Measurements from ENCODE around the gene PPIA. TPM values are rescaled to one million over a fixed set of nuclear protein-coding genes. Genes with fewer than 3 reads are reported as not detected.
A peak's percentile ranks its signal among the peaks of the same experiment; 100 is the strongest.
"Not testable (repeated sequence)": the region's sequence is repeated elsewhere in the genome, so short reads cannot be mapped to it uniquely, and the experiment has no call there.

PPIA gene
- total RNA-seq, 1 donor from 2014 or later: 2,394 TPM

DNA sequence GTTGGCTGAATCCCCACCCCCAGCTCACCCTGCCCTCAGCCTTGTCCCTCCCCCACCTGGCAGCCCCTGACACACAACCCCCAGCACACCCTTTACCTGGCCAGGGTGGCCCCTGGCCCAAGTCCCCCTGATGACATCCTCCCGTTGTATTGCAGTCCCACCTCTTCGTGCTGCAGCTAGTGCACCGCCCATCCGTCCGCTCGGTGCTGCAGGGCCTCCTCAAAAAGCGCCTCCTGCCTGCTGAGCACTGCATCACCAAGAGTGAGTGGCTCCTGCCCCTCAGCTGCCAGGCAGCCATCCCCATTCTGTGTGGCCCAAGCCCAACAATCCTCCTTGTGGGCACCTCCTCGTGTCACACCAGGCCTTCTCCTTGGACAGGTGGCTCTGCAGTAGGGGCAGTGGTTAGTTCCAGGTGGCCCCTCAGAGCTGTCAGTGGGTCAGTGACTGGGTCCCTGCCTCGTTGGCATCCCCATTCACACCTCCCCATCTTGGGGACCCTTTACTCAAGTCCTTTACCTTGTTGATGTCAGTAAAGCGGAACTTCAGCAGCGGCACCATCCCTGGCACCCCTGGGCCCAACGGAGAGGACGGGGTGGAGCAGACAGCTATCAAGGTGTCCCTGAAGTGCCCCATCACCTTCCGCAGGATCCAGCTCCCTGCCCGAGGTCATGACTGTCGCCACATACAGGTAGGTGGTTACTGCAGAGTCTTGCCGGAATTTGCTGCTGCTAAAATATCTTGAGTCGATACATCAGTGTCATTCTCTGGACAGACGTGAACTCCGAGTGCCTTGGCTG, 33.6 kb upstream of the PPIA start:
- DNase-seq (ENCODE audit: low read depth): no peak

DNA sequence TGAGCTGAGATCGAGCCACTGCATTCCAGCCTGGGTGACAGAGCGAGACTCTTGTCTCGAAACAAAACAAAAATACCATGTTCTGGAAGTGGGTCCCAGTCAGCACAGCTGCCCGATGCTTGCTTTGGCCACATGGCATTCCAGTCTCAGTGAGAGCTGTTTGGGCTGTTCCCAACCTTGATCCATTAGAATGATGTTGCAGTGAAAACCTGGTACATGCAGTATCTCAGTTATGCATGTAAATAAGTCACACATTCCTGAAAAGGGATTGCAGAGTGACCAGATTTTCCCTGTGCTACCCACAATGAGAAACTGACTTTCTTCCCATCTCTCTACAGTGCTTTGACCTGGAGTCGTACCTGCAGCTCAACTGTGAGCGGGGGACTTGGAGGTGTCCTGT, 32.4 kb upstream of the PPIA start:
- no peak for DNase-seq (ENCODE audit: low read depth)

DNA sequence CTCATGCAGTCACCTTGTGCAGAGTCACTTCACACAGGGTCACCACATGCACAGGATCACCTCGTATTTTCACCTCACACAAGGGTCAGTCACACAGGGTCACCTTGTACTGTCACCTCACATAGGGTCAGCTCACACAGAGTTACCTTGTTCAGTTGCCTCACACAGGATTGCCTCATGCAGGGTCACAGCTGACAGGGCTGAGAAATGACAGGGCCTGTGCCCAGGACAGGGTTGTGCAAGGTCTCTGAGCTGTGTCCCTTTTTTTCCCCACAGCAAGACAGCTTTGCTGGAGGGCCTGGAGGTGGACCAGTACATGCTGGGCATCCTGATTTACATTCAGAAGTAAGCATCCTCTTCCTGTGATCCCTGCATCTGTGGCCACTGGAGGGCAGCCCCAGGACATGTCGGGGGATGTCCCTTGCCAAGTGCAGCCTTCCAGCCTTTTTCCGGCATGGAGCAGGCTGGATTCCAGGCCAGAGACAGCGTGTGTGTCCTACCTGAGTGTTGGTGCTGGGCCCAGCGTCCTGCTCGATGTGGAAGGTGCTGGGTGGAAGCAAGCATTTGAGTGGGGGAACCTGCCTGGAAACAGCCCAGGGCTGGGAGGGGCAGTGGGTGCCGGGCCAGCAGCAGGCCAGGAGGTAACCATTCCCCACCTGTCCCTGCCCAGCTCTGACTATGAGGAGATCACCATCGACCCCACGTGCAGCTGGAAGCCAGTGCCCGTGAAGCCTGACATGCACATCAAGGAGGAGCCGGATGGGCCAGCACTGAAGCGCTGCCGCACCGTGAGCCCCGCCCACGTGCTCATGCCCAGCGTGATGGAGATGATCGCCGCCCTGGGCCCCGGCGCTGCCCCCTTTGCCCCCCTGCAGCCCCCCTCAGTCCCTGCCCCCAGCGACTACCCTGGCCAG, 31.6 kb upstream of the PPIA start:
- no peak for DNase-seq (ENCODE audit: low read depth)

DNA sequence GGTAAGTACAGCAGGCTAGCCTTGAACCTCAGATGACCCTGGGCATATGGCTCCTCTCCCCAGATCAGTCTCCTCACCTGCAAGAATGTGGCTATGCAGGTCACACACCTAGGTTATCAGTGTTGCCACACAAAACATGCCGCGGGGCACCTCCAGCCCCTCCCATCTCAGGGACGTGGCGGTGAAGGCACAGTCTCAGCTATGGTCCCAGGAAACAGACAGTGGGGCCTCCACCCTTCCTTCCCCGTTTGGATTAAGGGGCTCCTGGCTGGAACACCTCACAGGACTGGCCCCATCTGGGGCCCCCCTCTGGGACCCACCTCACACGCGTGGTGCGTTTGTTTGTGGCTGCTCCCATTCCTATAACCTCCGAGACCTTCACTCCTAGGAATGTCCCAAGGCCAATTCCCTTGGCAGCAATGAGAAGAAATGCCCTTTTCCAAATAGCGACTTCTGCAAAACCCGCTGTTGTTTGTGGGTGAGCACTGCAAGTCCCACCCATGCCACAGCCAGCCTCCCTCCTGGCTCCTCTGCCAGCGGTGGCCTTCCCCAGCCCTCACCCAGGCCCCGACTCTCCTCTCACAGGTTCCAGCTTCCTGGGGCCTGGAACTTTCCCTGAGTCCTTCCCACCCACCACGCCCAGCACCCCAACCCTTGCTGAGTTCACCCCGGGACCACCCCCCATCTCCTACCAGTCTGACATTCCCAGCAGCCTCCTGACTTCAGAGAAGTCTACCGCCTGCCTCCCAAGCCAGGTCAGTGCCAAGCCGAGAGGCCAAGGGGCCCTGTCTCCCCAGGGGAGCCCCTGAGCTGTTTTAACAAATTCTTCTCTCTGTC, 30.7 kb upstream of the PPIA start:
- DNase-seq (ENCODE audit: low read depth): no peak

- DNase-seq (ENCODE audit: low read depth): no peak
Observed at GRCh38 chr7:44766416-44766801, 30.1 kb upstream of the PPIA start.

DNA sequence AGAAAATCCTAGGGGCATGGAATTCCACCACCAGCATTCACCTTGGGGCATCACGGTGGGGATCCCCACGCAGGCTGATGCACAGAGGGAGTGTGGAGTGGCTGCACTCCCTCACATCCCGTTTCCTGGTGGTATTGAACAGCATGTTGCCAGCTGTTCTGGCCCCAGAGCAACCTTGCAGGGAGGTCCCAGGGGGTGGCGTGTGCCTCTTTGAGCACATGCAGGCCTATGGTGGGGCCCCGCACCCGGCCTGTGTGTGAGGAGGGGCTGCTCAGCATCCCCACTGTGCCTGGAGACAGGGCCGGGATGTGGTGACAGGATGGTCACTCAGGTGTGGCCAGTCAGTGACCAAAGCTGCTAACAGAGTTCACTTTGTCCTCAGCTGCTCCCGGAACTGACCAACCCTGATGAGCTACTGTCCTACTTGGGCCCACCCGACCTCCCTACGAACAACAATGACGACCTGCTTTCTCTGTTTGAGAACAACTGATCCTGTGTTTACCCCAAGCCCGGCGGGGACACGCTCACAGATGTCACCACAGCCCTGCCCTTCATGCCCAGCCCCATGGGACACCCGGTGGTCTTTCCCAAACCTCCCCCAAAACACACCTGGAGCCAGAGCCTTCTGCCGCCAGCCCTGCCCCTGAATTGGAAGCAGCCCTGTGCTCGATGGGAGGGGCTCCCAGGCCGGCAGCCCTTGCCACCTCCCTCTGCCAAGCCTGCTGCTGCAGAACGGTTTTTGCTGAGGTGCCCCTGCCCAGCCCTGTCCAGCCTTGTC, 29.2 kb upstream of the PPIA start:
- no peak for DNase-seq (ENCODE audit: low read depth)

GRCh38 chr7:44767912-44768627, 28.4 kb upstream of the PPIA start:
- DNase-seq (ENCODE audit: low read depth): peak; percentile 94

- DNase-seq (ENCODE audit: low read depth): no peak
Observed at GRCh38 chr7:44768628-44769371, 27.7 kb upstream of the PPIA start.

DNA sequence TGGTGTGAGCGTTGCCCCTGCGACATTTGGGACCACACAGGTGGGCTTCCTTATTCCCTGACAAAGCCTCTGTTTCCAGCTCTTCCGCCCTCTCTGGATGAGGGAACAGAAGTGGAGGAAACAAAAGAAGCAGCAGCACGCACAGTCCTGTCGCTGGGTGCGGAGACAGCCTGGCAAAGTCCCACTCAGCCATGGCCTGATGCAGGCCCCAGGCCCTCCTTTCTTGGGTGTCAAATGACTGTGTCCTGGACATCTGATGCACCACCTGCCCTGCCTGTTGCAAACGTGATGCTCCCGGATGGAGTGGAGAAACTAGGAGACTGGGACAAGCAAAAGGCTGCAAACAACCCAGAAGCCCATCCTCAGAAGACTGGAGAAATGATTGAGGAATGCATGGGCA, 27.1 kb upstream of the PPIA start:
- no peak for DNase-seq (ENCODE audit: low read depth)

DNA sequence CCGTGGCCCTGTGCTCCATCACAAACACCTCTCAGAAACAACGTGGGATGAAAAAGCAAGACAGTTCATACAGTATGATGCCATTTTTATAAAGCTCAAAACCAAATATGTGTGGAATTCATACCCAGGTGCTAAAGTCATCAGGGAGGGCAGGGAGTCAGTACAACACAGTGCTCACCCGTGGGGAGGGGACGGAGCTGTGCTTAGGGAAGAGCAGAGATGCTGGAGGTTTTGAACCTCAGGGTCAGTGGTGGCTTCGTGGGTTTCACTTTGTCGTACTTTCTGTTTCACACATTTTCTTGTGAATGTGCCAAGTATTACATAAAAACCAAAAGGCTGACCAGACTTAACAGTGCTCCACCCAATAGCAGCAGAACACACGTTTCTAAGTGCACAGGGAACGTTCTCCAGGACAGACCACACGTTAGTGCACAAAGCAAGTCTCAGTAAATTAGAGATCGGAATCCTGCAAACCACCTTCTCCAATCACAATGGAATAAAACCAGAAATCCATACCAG, 26.6 kb upstream of the PPIA start:
- DNase-seq (ENCODE audit: low read depth): peak; percentile 60

- DNase-seq (ENCODE audit: low read depth): no peak
Observed at GRCh38 chr7:44771358-44771757, 25.1 kb upstream of the PPIA start.

DNA sequence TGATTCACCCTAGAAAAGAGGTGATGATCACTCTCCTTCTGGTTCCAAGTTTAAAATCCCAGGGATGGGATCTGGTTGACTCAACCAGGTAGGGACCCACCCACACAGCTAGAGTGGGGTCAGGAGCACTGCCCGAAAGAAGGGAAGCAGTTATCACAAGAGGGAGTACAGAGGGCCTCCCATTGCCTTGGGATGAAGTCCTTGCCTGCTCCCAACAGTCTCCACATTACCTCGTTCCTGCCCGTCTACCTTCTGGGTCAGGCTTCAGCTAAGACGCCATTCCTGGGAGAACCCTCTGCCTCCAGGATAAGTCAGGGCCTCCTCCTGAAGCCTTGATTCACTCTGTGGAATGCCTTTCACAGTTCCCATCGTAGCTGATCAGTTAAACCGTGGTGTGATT, 24.0 kb upstream of the PPIA start:
- DNase-seq (ENCODE audit: low read depth): no peak

DNA sequence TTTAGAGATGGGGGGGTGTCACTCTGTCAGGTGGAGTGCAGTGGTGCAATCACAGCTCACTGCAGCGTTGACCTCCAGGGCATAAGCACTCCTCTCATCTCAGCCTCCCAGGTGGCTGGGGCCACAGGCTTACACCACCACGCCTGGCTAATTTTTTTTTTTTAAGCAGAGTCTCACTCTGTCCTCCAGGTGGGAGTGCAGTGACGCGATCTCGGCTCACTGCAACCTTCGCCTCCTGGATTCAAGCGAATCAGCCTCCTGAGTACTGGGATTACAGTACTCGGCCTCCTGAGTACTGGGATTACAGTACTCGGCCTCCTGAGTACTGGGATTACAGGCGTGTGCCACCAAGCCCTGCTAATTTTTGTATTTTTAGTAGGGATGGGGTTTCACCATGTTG, 23.6 kb upstream of the PPIA start:
- no peak for DNase-seq (ENCODE audit: low read depth)

DNA sequence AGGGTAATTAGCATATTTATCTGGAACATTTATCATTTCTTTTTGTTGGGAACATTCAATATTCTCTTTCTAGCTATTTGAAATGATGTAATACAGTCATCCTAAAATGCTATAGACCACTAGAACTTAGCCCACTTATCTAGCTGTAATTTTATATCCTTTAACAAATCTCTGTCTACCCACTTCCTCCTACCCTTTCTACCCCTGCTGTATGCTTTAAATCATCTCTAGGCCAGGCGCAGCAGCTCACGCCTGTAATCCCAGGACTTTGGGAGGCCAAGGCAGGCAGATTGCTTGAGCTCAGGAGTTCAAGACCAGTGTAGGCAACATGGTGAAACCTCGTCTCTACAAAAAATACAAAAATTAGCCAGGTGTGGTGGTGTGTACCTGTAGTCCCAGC, 22.0 kb upstream of the PPIA start:
- DNase-seq (ENCODE audit: low read depth): not testable (repeated sequence)

DNA sequence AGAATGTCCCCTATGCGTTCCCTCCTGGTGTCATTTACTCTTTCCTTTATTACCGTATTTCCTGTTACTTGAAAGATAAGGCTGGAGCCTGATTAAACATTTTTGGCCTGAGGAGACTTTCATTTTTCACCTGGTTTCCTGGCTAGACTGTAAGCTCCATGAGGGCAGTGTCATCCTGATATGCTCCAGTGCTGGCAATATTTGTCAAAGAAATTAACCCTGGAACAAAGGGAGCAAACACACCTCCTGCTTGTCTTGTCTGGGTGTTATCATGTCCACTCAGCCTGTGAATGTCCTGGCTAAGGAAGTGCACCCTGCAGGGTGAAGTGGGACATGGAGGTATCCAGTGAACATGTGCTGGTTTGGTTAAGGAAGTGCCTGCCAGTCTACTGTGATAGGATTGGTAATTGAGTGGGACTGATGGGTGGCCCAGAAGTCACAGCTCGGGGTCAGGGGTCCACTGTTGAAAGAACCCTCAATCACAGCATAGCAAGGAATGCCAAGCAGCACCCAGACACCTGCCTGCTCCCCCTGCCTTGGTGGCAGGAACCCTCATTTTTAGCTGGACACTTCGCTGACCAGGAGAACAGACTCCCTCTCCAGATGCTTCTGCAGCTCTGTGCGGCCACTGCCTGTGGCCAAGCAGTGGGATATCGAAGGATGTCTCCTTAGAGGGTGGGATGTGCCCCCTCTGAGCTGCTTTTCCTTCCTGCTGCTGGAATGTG, 20.9 kb upstream of the PPIA start:
- no peak for DNase-seq (ENCODE audit: low read depth)

DNA sequence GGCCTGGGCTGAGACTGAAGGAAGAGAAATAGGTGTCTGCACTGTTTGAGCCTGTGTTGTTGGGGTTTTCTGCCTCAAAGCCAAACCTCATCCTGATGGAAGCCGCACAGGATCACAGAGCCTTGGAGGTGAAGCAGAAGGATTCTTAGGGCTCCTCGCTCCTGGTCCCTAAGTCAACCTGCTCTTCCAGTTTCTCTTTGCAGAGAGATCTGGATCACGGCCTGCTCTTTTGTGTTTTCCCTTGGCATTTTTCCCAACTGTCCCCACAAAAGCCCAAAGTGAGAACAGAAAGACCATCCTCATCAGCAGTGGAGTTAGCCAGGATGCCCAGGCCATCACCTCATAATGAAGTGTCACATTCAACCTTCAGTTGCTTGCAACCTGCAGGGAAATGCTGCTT, 20.3 kb upstream of the PPIA start:
- DNase-seq (ENCODE audit: low read depth): no peak

DNA sequence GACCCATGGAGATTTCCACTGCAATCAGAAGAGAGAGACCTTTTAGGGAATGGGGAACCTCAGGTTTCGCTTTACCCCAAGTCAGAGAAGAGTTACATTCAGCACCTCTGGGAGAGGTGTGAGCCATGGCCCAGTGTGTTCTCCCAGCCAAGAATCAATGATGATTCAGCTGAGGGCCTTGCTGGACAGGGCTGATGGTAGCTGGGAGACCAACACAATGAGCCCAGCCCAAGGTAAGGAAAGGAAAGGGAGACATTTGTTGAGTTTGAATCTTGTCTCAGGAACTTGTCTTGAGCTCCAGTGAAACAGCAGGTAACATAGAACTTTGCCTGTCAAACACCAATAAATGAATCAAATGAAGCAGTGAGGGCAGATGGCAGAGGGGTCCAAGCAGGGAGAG, 14.0 kb upstream of the PPIA start:
- no peak for DNase-seq (ENCODE audit: low read depth)

GRCh38 chr7:44783407-44783806, 13.1 kb upstream of the PPIA start:
- DNase-seq (ENCODE audit: low read depth): no peak

GRCh38 chr7:44784364-44784763, 12.1 kb upstream of the PPIA start:
- DNase-seq (ENCODE audit: low read depth): no peak

Data from myocyte (in vitro differentiated cells).